Progenitor cell of endocrine pancreas (in vitro differentiated cells): ENCODE data around the gene MMP14. TPM values are rescaled to one million over a fixed set of nuclear protein-coding genes. Genes with fewer than 3 reads are reported as not detected.
A peak's percentile ranks its signal among the peaks of the same experiment; 100 is the strongest.

ENCODE experiments used
- DNase-seq: peaks from one replicate; pipeline ENCODE4 v3.0.0; 2021; ENCODE audit warnings: low spot score; ENCODE audit not compliant: unreplicated experiment
- H3K27ac Mint-ChIP-seq: 2 replicates; pipeline ENCODE4 v1.8.0; 2021; ENCODE audit warnings: mild to moderate bottlenecking, moderate library complexity, mixed read lengths
- H3K27me3 Mint-ChIP-seq: 2 replicates; pipeline ENCODE4 v1.8.0; 2021; ENCODE audit warnings: mixed read lengths
- H3K36me3 Mint-ChIP-seq: 2 replicates; pipeline ENCODE4 v1.8.0; 2022; ENCODE audit warnings: mixed read lengths; ENCODE audit not compliant: insufficient read depth
- H3K4me1 Mint-ChIP-seq: 2 replicates; pipeline ENCODE4 v1.8.0; 2021; ENCODE audit warnings: low read depth, mixed read lengths
- H3K4me3 Mint-ChIP-seq: 2 replicates; pipeline ENCODE4 v1.8.0; 2021; ENCODE audit warnings: low read depth, mild to moderate bottlenecking, moderate library complexity, mixed read lengths
- H3K9me3 Mint-ChIP-seq: 2 replicates; pipeline ENCODE4 v1.8.0; 2021; ENCODE audit warnings: low read depth, mixed read lengths
- total RNA-seq: library from RNA; stranded (reverse); gene quantifications from 2 replicates; pipeline ENCODE4 v1.2.1, GENCODE V29; 2021
- TF ChIP-seq, protein P1 (sequence below): fragments of 200-600 bp; sonication (generic); IDR thresholded peaks from one replicate; pipeline ENCODE4 v1.5.0; 2021; ENCODE audit warnings: antibody characterized with exemption, mild to moderate bottlenecking; ENCODE audit not compliant: unreplicated experiment

The MMP14 gene
- total RNA-seq, 1 donor from 2014 or later = 209 TPM

GRCh38 chr14:22878271-22879246, 42.2 kb downstream of the MMP14 start:
- no peaks in the 10 kb centered on the region for H3K9me3 Mint-ChIP-seq
- TF ChIP-seq, protein P1, sequence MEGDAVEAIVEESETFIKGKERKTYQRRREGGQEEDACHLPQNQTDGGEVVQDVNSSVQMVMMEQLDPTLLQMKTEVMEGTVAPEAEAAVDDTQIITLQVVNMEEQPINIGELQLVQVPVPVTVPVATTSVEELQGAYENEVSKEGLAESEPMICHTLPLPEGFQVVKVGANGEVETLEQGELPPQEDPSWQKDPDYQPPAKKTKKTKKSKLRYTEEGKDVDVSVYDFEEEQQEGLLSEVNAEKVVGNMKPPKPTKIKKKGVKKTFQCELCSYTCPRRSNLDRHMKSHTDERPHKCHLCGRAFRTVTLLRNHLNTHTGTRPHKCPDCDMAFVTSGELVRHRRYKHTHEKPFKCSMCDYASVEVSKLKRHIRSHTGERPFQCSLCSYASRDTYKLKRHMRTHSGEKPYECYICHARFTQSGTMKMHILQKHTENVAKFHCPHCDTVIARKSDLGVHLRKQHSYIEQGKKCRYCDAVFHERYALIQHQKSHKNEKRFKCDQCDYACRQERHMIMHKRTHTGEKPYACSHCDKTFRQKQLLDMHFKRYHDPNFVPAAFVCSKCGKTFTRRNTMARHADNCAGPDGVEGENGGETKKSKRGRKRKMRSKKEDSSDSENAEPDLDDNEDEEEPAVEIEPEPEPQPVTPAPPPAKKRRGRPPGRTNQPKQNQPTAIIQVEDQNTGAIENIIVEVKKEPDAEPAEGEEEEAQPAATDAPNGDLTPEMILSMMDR = no peak
- no peak for DNase-seq
- H3K36me3 Mint-ChIP-seq = peaks cover 11% of the 10 kb centered on the region
- H3K27me3 Mint-ChIP-seq = no peaks in the 10 kb centered on the region
- no peak overlapping the region for H3K4me3 Mint-ChIP-seq
- H3K27ac Mint-ChIP-seq = no peak overlapping the region
- peaks cover 17% of the 10 kb centered on the region for H3K4me1 Mint-ChIP-seq

GRCh38 chr14:22882064-22882463, 45.7 kb downstream of the MMP14 start:
- H3K4me3 Mint-ChIP-seq = no peak overlapping the region
- H3K27me3 Mint-ChIP-seq = no peaks in the 10 kb centered on the region
- TF ChIP-seq, protein P1 = no peak
- H3K9me3 Mint-ChIP-seq = no peaks in the 10 kb centered on the region
- H3K36me3 Mint-ChIP-seq = peaks cover 11% of the 10 kb centered on the region
- peaks cover 32% of the 10 kb centered on the region for H3K4me1 Mint-ChIP-seq
- H3K27ac Mint-ChIP-seq = peak overlapping the region; percentile 98
- no peak for DNase-seq

DNA sequence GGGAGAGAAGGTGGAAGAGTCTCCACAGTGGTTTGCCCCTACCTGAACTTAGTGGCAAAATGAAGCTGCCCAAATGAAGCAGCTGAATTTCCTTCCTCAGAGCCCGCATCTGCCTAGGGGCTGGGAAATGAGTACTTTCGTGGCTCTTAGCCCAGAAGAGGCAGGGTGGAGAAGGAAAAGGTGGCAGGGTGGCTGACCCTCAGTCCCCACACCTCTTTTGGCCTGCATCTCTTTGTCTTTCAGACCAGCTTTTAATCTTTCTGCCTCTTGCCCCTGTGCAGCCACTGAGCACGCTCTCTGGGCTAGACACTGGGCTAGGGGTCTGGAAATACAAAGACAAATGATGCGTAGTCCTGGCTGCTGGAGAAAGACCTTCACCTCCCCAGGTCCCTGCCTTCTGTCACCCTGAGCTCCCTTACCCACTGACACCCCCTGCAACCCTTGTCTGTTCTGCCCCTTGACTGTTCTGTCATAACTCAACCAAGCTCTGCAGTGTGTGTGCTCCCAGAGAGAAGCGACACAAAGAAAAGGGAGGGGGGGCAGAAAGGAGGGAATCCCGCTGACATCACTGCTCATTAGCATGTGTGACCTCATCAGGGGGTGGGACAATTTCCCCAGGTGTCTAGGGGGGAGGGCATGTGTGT, 46.3 kb downstream of the MMP14 start:
- Mint-ChIP-seq H3K4me3 (peak overlapping the region; percentile 86), H3K27ac (peak overlapping the region; percentile 98), H3K4me1 (peaks cover 37% of the 10 kb centered on the region), H3K36me3 (peaks cover 9% of the 10 kb centered on the region), H3K9me3 (no peaks in the 10 kb centered on the region), H3K27me3 (no peaks in the 10 kb centered on the region)
- TF ChIP-seq, protein P1 = no peak
- DNase-seq = peak; percentile 53

DNA sequence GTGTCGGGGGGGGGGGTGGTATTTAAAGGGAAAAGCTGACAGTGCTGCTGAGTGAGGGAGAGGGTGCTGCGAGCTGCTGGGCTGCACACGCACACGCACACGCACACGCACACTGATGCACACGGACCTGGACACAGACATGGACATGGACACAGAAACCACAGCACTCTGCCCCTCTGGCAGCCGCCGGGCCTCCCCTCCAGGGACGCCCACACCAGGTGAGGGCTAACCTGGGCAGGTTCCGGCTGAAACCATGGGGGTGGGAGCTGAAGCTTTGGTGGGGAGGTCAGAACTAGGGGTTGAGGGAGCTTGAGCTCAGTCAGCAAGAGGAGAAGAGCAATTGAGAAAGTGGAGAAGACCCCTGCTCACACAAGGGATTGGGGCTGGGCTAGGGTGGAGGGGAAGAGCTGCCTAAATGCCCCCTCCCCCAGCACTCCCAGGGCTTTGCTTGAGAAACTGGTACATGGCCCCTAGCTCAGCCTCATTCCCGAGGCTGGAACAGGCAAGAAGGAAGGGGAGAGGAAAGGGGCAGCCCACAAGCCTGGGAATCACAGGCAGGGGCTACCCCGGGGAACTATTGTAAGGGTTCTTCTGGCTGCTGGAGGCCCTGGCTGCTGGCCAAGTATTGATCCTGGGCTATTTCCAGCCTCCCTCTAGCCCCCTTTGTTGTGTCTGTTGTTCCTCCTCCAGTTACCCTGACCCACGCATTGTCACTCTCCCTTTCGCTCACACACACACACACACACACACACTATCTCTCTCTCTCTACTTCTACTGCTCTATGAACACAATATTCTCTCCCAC, 47.0 kb downstream of the MMP14 start, which contains the start of gene REM2:
TSS of gene REM2 (plus strand) at position 50 of the 804 bp plus-strand sequence. CDS start at position 116, 66 bp downstream.
- H3K4me3 Mint-ChIP-seq = peak within 1 kb of the TSS; percentile 86
- peaks cover 7% of the 10 kb centered on the region for H3K36me3 Mint-ChIP-seq
- peak within 1 kb of the TSS; percentile 98 for H3K27ac Mint-ChIP-seq
- peaks cover 40% of the 10 kb centered on the region for H3K4me1 Mint-ChIP-seq
- no peaks in the 10 kb centered on the region for H3K27me3 Mint-ChIP-seq
- H3K9me3 Mint-ChIP-seq = no peaks in the 10 kb centered on the region
- DNase-seq = peak; percentile 28
- TF ChIP-seq, protein P1 = no peak
